OCI-LY7 (cell line): ENCODE results near the gene GRP. TPM values are rescaled to one million over a fixed set of nuclear protein-coding genes. Genes with fewer than 3 reads are reported as not detected.

Source experiments
- BruUV-seq: library from RNA; stranded (reverse); fragments of 400-500 nt; replicated peaks from 2 replicates; lab custom pipeline; 2021; lab: Mats Ljungman, UMichigan
- CTCF ChIA-PET: fragments of 300-600 bp; sonication (Branson Sonifier 250); formaldehyde crosslinking; loops from one replicate; lab custom pipeline; 2022; ENCODE audit warnings: antibody characterized with exemption; ENCODE audit not compliant: unreplicated experiment; lab: Charles Lee
- POLR2A ChIA-PET: fragments of 300-600 bp; sonication (Branson Sonifier 250); formaldehyde crosslinking; loops from one replicate; lab custom pipeline; 2022; ENCODE audit warnings: antibody characterized with exemption; lab: Charles Lee
- DNase-seq: peaks from one replicate; pipeline ENCODE4 v3.0.0-alpha.2; 2015; ENCODE audit warnings: low spot score
- H2AFZ ChIP-seq: fragments of 200-600 bp; sonication (generic), shearing (Covaris generic); 2 replicates; pipeline ENCODE4 v1.6.1; 2014; ENCODE audit warnings: mild to moderate bottlenecking, antibody characterized with exemption, low read length, moderate library complexity
- H3K27ac ChIP-seq: fragments of 200-600 bp; sonication (generic); 2 replicates; pipeline ENCODE4 v1.5.1; 2014; ENCODE audit warnings: mixed run types, low read depth, mild to moderate bottlenecking, moderate library complexity, low read length, inconsistent platforms; ENCODE audit not compliant: poor library complexity, severe bottlenecking
- H3K36me3 ChIP-seq: fragments of 200-600 bp; sonication (generic); 2 replicates; pipeline ENCODE4 v1.6.1; 2014; ENCODE audit warnings: mild to moderate bottlenecking, antibody characterized with exemption, low read length, moderate library complexity, mixed read lengths; ENCODE audit not compliant: insufficient read depth
- H3K4me1 ChIP-seq: fragments of 200-600 bp; sonication (generic); 2 replicates; pipeline ENCODE4 v1.5.1; 2014; ENCODE audit warnings: mild to moderate bottlenecking, low read length; ENCODE audit not compliant: insufficient read depth, poor library complexity, severe bottlenecking
- H3K4me2 ChIP-seq: fragments of 200-600 bp; sonication (generic); 2 replicates; pipeline ENCODE4 v1.6.1; 2014; ENCODE audit warnings: mild to moderate bottlenecking, low read length
- H3K4me3 ChIP-seq: fragments of 200-600 bp; sonication (generic); 2 replicates; pipeline ENCODE4 v1.5.1; 2014; ENCODE audit warnings: mild to moderate bottlenecking, low read depth, low read length; ENCODE audit not compliant: poor library complexity, severe bottlenecking
- H3K79me2 ChIP-seq: fragments of 200-600 bp; sonication (generic); 2 replicates; pipeline ENCODE4 v1.6.1; 2016; ENCODE audit warnings: low read depth, mild to moderate bottlenecking, low read length, moderate library complexity, mixed read lengths; ENCODE audit not compliant: insufficient read depth
- H3K9me2 ChIP-seq: fragments of 200-600 bp; sonication (generic); 2 replicates; pipeline ENCODE4 v1.6.1; 2016; ENCODE audit warnings: mild to moderate bottlenecking, low read length, mixed read lengths; ENCODE audit not compliant: insufficient read depth
- H3K9me3 ChIP-seq: fragments of 200-600 bp; sonication (generic); 2 replicates; pipeline ENCODE4 v1.6.1; 2014; ENCODE audit warnings: mild to moderate bottlenecking, mixed run types, low read length, mixed read lengths
- H4K20me1 ChIP-seq: fragments of 200-600 bp; sonication (generic); 2 replicates; pipeline ENCODE4 v1.6.1; 2014; ENCODE audit warnings: mild to moderate bottlenecking, antibody characterized with exemption, low read length, moderate library complexity, mixed read lengths; ENCODE audit not compliant: insufficient read depth
- EZH2phosphoT487 ChIP-seq: fragments of 200-600 bp; sonication (generic); IDR thresholded peaks from 2 replicates; pipeline ENCODE4 v1.6.1; 2018; ENCODE audit warnings: low read depth, borderline replicate concordance, mild to moderate bottlenecking, mixed run types, antibody characterized with exemption, low read length, moderate library complexity, mixed read lengths
- intact Hi-C: fragments of 100-400 bp; cut with micrococcal nuclease; formaldehyde crosslinking; loops from one replicate; pipeline ENCODE4 v1.10.0; 2022; ENCODE audit not compliant: unreplicated experiment
- total RNA-seq, 2 experiments: library from RNA; depleted of rRNA in 1 of 2; stranded (reverse); fragments of >200 nt in 1 of 2; shearing (Covaris generic) in 1 of 2; gene quantifications; 2 replicates each; pipeline ENCODE4 v1.2.3, GENCODE V29; 2014 to 2022
- TF ChIP-seq, protein P1 (sequence below): fragments of 200-600 bp; sonication (generic); conservative IDR thresholded peaks from 2 replicates; pipeline ENCODE4 v1.5.1; 2014; ENCODE audit warnings: mild to moderate bottlenecking, antibody characterized with exemption, low read length, moderate library complexity, mixed read lengths

The GRP gene
- total RNA-seq, 2 experiments from 2014 or later = not detected

DNA sequence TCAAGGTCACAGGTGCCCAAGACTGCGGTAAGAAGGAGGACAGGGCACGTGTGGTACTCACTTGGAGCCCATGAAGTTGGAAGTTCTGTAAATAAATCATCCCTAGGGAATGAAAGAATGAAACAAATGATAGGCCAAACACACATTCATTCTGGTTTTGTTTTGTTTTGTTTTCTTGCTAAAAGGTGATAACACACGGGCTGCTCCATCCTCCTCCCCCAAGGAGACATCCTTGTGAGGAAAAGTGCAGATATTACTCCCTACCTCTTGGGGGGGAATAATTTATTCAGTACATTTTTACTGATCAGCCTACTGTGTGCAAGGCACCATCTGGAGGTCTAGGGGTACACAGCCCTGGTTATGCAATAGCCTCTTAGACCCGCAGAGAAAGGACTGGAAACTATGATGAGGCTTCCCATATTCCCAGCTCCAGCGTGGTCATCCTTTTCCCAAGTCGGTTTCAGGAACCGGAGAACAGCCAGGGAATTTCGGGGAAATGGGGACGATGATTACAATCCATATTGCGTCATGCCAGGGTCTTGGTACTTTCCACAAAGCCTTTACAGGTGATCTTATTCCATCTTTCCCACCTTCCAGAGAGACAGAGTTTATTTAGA, 47.0 kb downstream of the GRP start:
- no peak for DNase-seq
- POLR2A ChIA-PET = no interaction called here

DNA sequence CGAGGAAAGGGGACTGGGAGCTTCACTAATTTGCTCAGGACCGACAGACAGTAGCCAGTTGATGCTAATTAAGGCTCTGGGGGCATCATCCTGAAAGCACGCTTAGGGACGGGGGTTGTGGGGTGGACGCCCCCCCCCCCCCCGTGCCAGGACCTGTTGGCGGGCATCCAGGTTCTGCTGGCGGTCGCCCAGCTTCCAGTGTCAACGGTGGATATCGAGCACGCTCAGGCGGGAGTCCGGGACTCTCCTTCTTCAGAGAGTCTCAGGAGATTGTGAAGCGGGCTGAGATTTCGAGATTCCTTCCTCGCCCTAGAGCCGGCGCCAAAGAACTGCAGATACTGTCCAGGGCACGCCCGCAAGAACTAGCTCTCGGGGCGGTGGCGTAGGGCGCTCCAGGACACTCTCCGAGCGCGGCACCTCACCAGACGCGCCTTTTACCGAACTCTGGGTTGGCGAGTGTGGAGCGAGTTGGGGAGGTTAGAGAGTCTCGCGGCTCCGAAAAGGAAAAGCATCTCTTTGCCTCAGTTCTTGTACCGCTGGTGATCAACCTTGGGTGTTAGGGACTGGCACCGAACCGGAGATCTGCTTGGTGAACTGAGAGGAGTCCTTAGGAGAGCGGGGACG, 47.7 kb downstream of the GRP start:
- no peak for TF ChIP-seq EZH2phosphoT487
- TF ChIP-seq, protein P1, sequence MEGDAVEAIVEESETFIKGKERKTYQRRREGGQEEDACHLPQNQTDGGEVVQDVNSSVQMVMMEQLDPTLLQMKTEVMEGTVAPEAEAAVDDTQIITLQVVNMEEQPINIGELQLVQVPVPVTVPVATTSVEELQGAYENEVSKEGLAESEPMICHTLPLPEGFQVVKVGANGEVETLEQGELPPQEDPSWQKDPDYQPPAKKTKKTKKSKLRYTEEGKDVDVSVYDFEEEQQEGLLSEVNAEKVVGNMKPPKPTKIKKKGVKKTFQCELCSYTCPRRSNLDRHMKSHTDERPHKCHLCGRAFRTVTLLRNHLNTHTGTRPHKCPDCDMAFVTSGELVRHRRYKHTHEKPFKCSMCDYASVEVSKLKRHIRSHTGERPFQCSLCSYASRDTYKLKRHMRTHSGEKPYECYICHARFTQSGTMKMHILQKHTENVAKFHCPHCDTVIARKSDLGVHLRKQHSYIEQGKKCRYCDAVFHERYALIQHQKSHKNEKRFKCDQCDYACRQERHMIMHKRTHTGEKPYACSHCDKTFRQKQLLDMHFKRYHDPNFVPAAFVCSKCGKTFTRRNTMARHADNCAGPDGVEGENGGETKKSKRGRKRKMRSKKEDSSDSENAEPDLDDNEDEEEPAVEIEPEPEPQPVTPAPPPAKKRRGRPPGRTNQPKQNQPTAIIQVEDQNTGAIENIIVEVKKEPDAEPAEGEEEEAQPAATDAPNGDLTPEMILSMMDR = no peak
- Histone ChIP-seq H3K9me3 (no peaks in the 10 kb centered on the region), H3K4me1 (no peaks in the 10 kb centered on the region), H3K4me3 (no peak overlapping the region), H3K27ac (no peak overlapping the region), H4K20me1 (no peaks in the 10 kb centered on the region), H3K79me2 (no peaks in the 10 kb centered on the region), H3K4me2 (no peak overlapping the region), H2AFZ (no peak overlapping the region), H3K9me2 (no peaks in the 10 kb centered on the region), H3K36me3 (no peaks in the 10 kb centered on the region)
- intact Hi-C loops = no loop called here
- CTCF ChIA-PET = no interaction called here
- POLR2A ChIA-PET = no interaction called here
- no TSS peak for BruUV-seq
- no peak for DNase-seq

More for the DNA sequence above, 47.0 kb downstream of the GRP start:
- Histone ChIP-seq H3K4me1 (no peaks in the 10 kb centered on the region), H3K4me2 (no peak overlapping the region), H3K79me2 (no peaks in the 10 kb centered on the region), H3K9me2 (no peaks in the 10 kb centered on the region), H3K27ac (no peak overlapping the region), H3K9me3 (no peaks in the 10 kb centered on the region), H3K36me3 (no peaks in the 10 kb centered on the region), H2AFZ (no peak overlapping the region), H4K20me1 (no peaks in the 10 kb centered on the region), H3K4me3 (no peak overlapping the region)
- CTCF ChIA-PET = no interaction called here
- intact Hi-C loops = no loop called here
- BruUV-seq = no TSS peak
- TF ChIP-seq, protein P1 = no peak
- TF ChIP-seq EZH2phosphoT487 = no peak

DNA sequence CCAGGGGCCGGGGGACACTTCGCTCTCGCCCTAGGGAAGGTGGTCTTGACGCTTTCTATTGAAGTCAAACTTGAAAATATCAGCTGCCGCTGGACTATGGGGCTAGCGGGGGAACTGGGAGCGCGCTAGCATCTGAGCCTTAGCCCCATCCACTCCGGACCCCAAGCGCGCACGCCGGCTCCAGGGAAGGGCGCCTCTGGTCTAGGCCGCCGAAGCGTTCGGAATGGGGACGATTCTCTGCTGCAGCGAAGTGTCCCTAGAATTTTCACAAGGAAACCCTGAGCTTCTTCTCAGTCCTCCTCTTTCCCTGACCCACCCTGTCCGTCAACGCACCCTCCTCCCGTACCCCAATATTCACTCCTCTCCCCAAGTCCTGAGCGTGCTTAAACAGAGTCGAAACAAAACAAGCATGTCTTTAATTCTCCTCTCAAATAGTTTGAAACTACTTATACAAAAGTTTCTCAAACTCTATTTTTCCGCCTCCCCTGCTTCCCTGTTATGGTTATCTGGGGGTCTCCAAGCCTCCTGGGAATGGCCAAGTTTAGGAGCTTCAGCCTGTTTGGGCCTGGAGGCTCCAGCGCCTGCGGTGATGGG, 48.3 kb downstream of the GRP start:
- no peak for TF ChIP-seq EZH2phosphoT487
- TF ChIP-seq, protein P1 = no peak
- no TSS peak for BruUV-seq
- no peaks in the 10 kb centered on the region for H3K4me1 ChIP-seq
- no peaks in the 10 kb centered on the region for H3K36me3 ChIP-seq
- H3K9me2 ChIP-seq = no peaks in the 10 kb centered on the region
- no peak for DNase-seq
- intact Hi-C loops = no loop called here
- no peaks in the 10 kb centered on the region for H3K79me2 ChIP-seq
- H3K27ac ChIP-seq = no peak overlapping the region
- no peak overlapping the region for H3K4me3 ChIP-seq
- no peaks in the 10 kb centered on the region for H4K20me1 ChIP-seq
- POLR2A ChIA-PET = no interaction called here
- no peak overlapping the region for H3K4me2 ChIP-seq
- H2AFZ ChIP-seq = no peak overlapping the region
- H3K9me3 ChIP-seq = no peaks in the 10 kb centered on the region
- CTCF ChIA-PET = no interaction called here
